Neural crest cell (in vitro differentiated cells): ENCODE results near the gene OR6P1. TPM values are rescaled to one million over a fixed set of nuclear protein-coding genes. Genes with fewer than 3 reads are reported as not detected.

Source experiments
- DNase-seq: peaks from one replicate; pipeline ENCODE4 v3.0.0; 2021; ENCODE audit warnings: low read depth, mixed read lengths, low spot score
- H3K27ac Mint-ChIP-seq: one replicate; pipeline ENCODE4 v1.8.0; 2021; ENCODE audit warnings: mild to moderate bottlenecking, mixed read lengths; ENCODE audit not compliant: unreplicated experiment
- H3K27me3 Mint-ChIP-seq: 2 replicates; pipeline ENCODE4 v1.8.0; 2021; ENCODE audit warnings: low read depth, mild to moderate bottlenecking, mixed read lengths
- H3K36me3 Mint-ChIP-seq: 2 replicates; pipeline ENCODE4 v1.8.0; 2021; ENCODE audit warnings: low read depth, mild to moderate bottlenecking, mixed read lengths
- H3K4me1 Mint-ChIP-seq: 2 replicates; pipeline ENCODE4 v1.8.0; 2021; ENCODE audit warnings: mixed read lengths
- H3K4me3 Mint-ChIP-seq: one replicate; pipeline ENCODE4 v1.8.0; 2021; ENCODE audit warnings: mild to moderate bottlenecking, mixed read lengths
- H3K9me3 Mint-ChIP-seq: 2 replicates; pipeline ENCODE4 v1.8.0; 2021; ENCODE audit warnings: mixed read lengths
- CTCF ChIP-seq: fragments of 200-600 bp; sonication (generic); conservative IDR thresholded peaks from 2 replicates; pipeline ENCODE4 v1.5.0; 2021; ENCODE audit warnings: antibody characterized with exemption, mild to moderate bottlenecking
- total RNA-seq: library from RNA; stranded (reverse); gene quantifications from 2 replicates; pipeline ENCODE4 v1.2.1, GENCODE V29; 2021

The OR6P1 gene
- total RNA-seq, 1 donor from 2014 or later: not detected

- H3K4me1 Mint-ChIP-seq: no peaks in the 10 kb centered on the region
- H3K27ac Mint-ChIP-seq: no peak overlapping the region
- peaks cover 17% of the 10 kb centered on the region for H3K27me3 Mint-ChIP-seq
- TF ChIP-seq CTCF: no peak
- no peak for DNase-seq
- no peaks in the 10 kb centered on the region for H3K9me3 Mint-ChIP-seq
- H3K4me3 Mint-ChIP-seq: no peak overlapping the region
- H3K36me3 Mint-ChIP-seq: no peaks in the 10 kb centered on the region
Observed at GRCh38 chr1:158547533-158547932, 22.8 kb downstream of the OR6P1 start.

GRCh38 chr1:158537609-158538008, 32.8 kb downstream of the OR6P1 start:
- no peak for DNase-seq
- Mint-ChIP-seq H3K27me3 (peaks cover 7% of the 10 kb centered on the region), H3K4me1 (no peaks in the 10 kb centered on the region), H3K4me3 (no peak overlapping the region), H3K36me3 (no peaks in the 10 kb centered on the region), H3K9me3 (no peaks in the 10 kb centered on the region), H3K27ac (no peak overlapping the region)
- no peak for TF ChIP-seq CTCF

- Mint-ChIP-seq H3K9me3 (peaks cover under 1% of the 10 kb centered on the region), H3K4me1 (no peaks in the 10 kb centered on the region), H3K27ac (no peak overlapping the region), H3K36me3 (no peaks in the 10 kb centered on the region), H3K4me3 (no peak overlapping the region), H3K27me3 (peaks cover 12% of the 10 kb centered on the region)
- no peak for TF ChIP-seq CTCF
- no peak for DNase-seq
Observed at GRCh38 chr1:158534496-158534895, 35.9 kb downstream of the OR6P1 start.

GRCh38 chr1:158527190-158527815, 43.1 kb downstream of the OR6P1 start:
- no peak overlapping the region for H3K27ac Mint-ChIP-seq
- no peak for DNase-seq
- no peak overlapping the region for H3K4me3 Mint-ChIP-seq

GRCh38 chr1:158521666-158522058, 48.7 kb downstream of the OR6P1 start:
- peaks cover 3% of the 10 kb centered on the region for H3K36me3 Mint-ChIP-seq
- H3K4me3 Mint-ChIP-seq: no peak overlapping the region
- H3K27ac Mint-ChIP-seq: no peak overlapping the region
- H3K4me1 Mint-ChIP-seq: no peaks in the 10 kb centered on the region
- H3K9me3 Mint-ChIP-seq: peaks cover 13% of the 10 kb centered on the region
- TF ChIP-seq CTCF: no peak
- H3K27me3 Mint-ChIP-seq: peaks cover 12% of the 10 kb centered on the region
- DNase-seq: no peak

More at GRCh38 chr1:158527190-158527815, 43.1 kb downstream of the OR6P1 start:
- Mint-ChIP-seq H3K36me3 (peaks cover 3% of the 10 kb centered on the region), H3K4me1 (no peaks in the 10 kb centered on the region), H3K27me3 (peaks cover 16% of the 10 kb centered on the region), H3K9me3 (peaks cover 22% of the 10 kb centered on the region)
- TF ChIP-seq CTCF: no peak
